Liver (tissue), 9 donors: Measurements from ENCODE around the gene PTPRD. TPM values are rescaled to one million over a fixed set of nuclear protein-coding genes. Genes with fewer than 3 reads are reported as not detected.

Experiments
- DNase-seq: peaks from one replicate; pipeline ENCODE4 v3.0.0-alpha.2; 2017; ENCODE audit warnings: low spot score
- H3K27ac ChIP-seq, 2 donors: one replicate each; pipeline ENCODE4 v1.7.0; 2013; ENCODE audit warnings: inconsistent platforms in 2 of 2, low read length in 2 of 2, control low read depth in 1 of 2, low read depth in 1 of 2, mild to moderate bottlenecking in 1 of 2
- H3K27me3 ChIP-seq, 4 donors: one replicate each; pipeline versions ENCODE4 v1.6.1 to v1.7.0; 2013; ENCODE audit warnings: low read length in 3 of 4, inconsistent platforms in 1 of 4, mild to moderate bottlenecking in 1 of 4, moderate library complexity in 1 of 4; ENCODE audit not compliant: control insufficient read depth in 4 of 4, insufficient read depth in 4 of 4
- H3K36me3 ChIP-seq, 4 donors: one replicate each; pipeline versions ENCODE4 v1.6.1 to v1.7.0; 2013; ENCODE audit warnings: low read length in 3 of 4, mild to moderate bottlenecking in 3 of 4, low read depth in 1 of 4, moderate library complexity in 1 of 4; ENCODE audit not compliant: control insufficient read depth in 4 of 4, insufficient read depth in 3 of 4
- H3K4me1 ChIP-seq, 4 donors: one replicate each; pipeline versions ENCODE4 v1.6.1 to v1.7.0; 2013; ENCODE audit warnings: low read length in 3 of 4, mild to moderate bottlenecking in 3 of 4, moderate library complexity in 1 of 4; ENCODE audit not compliant: control insufficient read depth in 4 of 4, insufficient read depth in 4 of 4
- H3K4me3 ChIP-seq, 3 donors: one replicate each; pipeline versions ENCODE4 v1.6.1 to v1.7.0; 2013; ENCODE audit warnings: low read length in 3 of 3, control low read depth in 1 of 3, low read depth in 1 of 3, mild to moderate bottlenecking in 1 of 3
- H3K9ac ChIP-seq, 2 donors: one replicate each; pipeline ENCODE4 v1.7.0; 2013; ENCODE audit warnings: low read length in 2 of 2, mild to moderate bottlenecking in 2 of 2, moderate library complexity in 2 of 2, control low read depth in 1 of 2, low read depth in 1 of 2
- H3K9me3 ChIP-seq, 4 donors: one replicate each; pipeline versions ENCODE4 v1.6.1 to v1.7.0; 2013; ENCODE audit warnings: low read length in 3 of 4; ENCODE audit not compliant: control insufficient read depth in 4 of 4
- ATF3 ChIP-seq: IDR thresholded peaks from 2 replicates; pipeline ENCODE4 v1.6.1; 2016; ENCODE audit warnings: antibody characterized with exemption
- CTCF ChIP-seq: fragments of 150-350 bp; IDR thresholded peaks from 2 replicates; pipeline ENCODE4 v1.5.1; 2017; ENCODE audit warnings: improper control_type of control experiment, low read depth, low read length; ENCODE audit not compliant: missing input control
- FOXA1 ChIP-seq: IDR thresholded peaks from 2 replicates; pipeline ENCODE4 v1.6.1; 2016; ENCODE audit warnings: antibody characterized with exemption
- FOXA2 ChIP-seq: IDR thresholded peaks from 2 replicates; pipeline ENCODE4 v1.6.1; 2016; ENCODE audit warnings: antibody characterized with exemption
- GABPA ChIP-seq, 2 donors: IDR thresholded peaks in 1 of 2; conservative IDR thresholded peaks in 1 of 2; 2 replicates each; pipeline ENCODE4 v1.6.1; 2016; ENCODE audit warnings: antibody characterized with exemption in 2 of 2, mild to moderate bottlenecking in 1 of 2, moderate library complexity in 1 of 2
- JUND ChIP-seq, 2 donors: IDR thresholded peaks; 2 replicates each; pipeline ENCODE4 v1.6.1; 2016; ENCODE audit warnings: antibody characterized with exemption in 2 of 2
- MAX ChIP-seq: IDR thresholded peaks from 2 replicates; pipeline ENCODE4 v1.6.1; 2016; ENCODE audit warnings: antibody characterized with exemption
- RAD21 ChIP-seq, 2 donors: IDR thresholded peaks; 2 replicates each; pipeline ENCODE4 v1.6.1; 2016; ENCODE audit warnings: antibody characterized with exemption in 2 of 2, mild to moderate bottlenecking in 2 of 2
- REST ChIP-seq: IDR thresholded peaks from 2 replicates; pipeline ENCODE4 v1.6.1; 2016; ENCODE audit warnings: antibody characterized with exemption, mild to moderate bottlenecking
- TAF1 ChIP-seq: conservative IDR thresholded peaks from 2 replicates; pipeline ENCODE4 v1.6.1; 2016; ENCODE audit warnings: antibody characterized with exemption, mild to moderate bottlenecking
- YY1 ChIP-seq: IDR thresholded peaks from 2 replicates; pipeline ENCODE4 v1.6.1; 2016; ENCODE audit warnings: antibody characterized with exemption, mild to moderate bottlenecking
- ZBTB33 ChIP-seq: IDR thresholded peaks from 2 replicates; pipeline ENCODE4 v1.6.1; 2016; ENCODE audit warnings: antibody characterized with exemption
- WGBS: extraction: QIAGEN DNeasy Blood & Tissue Kit; methylation state at CpG from one replicate; pipeline ENCODE4 v1.1.7; 2013; 5-methylcytosine and 5-hydroxymethylcytosine counted together
- polyA plus RNA-seq, 2 donors: library from polyadenylated mRNA; stranded (reverse) in 1 of 2; unstranded in 1 of 2; fragments of 200-250 nt in 1 of 2; fragments of >200 nt in 1 of 2; fragmentation: Nextera tagmentation in 1 of 2; extraction: Ambion mirVana in 1 of 2; gene quantifications; one replicate each; pipeline versions ENCODE4 v1.2.1 to v1.2.3, GENCODE V29; 2013 to 2015
- total RNA-seq, 2 donors: library from RNA; depleted of rRNA; stranded (reverse); fragments of >200 nt; gene quantifications; one replicate each; pipeline ENCODE4 v1.2.3, GENCODE V29; 2014
- donor health status: healthy.
- donor health status: healthy.
- donor health status: healthy.
- donor health status: healthy.
- donor health status: healthy.

The PTPRD gene
- total and polyA plus RNA-seq, 4 donors: 0.78 to 34.2 (median 4.7) TPM

- H3K9me3 ChIP-seq: no peaks in the 10 kb centered on the region
- no peak overlapping the region for H3K9ac ChIP-seq
- 94% methylated on average over 3 of the region's 3 CpGs for WGBS
- H3K36me3 ChIP-seq: no peaks in the 10 kb centered on the region
- no peak for DNase-seq
- no peak overlapping the region for H3K4me3 ChIP-seq
- no peaks in the 10 kb centered on the region for H3K27me3 ChIP-seq
- peaks cover 0 to 2% (median under 1%) of the 10 kb centered on the region in 4 donors for H3K4me1 ChIP-seq
- no peak overlapping the region for H3K27ac ChIP-seq
- TF ChIP-seq TAF1 (no peak), REST (no peak), RAD21 (IDR thresholded peaks at IDR 0.05) (no peak), ATF3 (no peak), ZBTB33 (no peak), YY1 (no peak), FOXA1 (no peak), GABPA (IDR thresholded peaks at IDR 0.05 in 1 of 2, conservative IDR thresholded peaks at IDR 0.05 in 1 of 2) (no peak), FOXA2 (no peak), CTCF (no peak), JUND (IDR thresholded peaks at IDR 0.05) (no peak)
Measured at GRCh38 chr9:8389531-8389930, 2223.3 kb downstream of the PTPRD start.

GRCh38 chr9:8388132-8388531, 2224.7 kb downstream of the PTPRD start:
- no peaks in the 10 kb centered on the region for H3K36me3 ChIP-seq
- no peaks in the 10 kb centered on the region for H3K27me3 ChIP-seq
- no peak overlapping the region for H3K4me3 ChIP-seq
- no peaks in the 10 kb centered on the region for H3K4me1 ChIP-seq
- DNase-seq: no peak
- 89% methylated on average over 1 of the region's 1 CpG for WGBS
- H3K9ac ChIP-seq: no peak overlapping the region
- no peak overlapping the region for H3K27ac ChIP-seq
- no peak for TF ChIP-seq FOXA2
- TF ChIP-seq MAX: no peak
- no peak for TF ChIP-seq TAF1
- TF ChIP-seq CTCF: no peak
- no peak for TF ChIP-seq ATF3
- H3K9me3 ChIP-seq: no peaks in the 10 kb centered on the region
